K562 (cell line): ENCODE results near the gene PPP1R37. TPM values are rescaled to one million over a fixed set of nuclear protein-coding genes. Genes with fewer than 3 reads are reported as not detected.

ENCODE experiments used
- ARID1B ChIP-seq: fragments of 450-650 bp; IDR thresholded peaks from 2 replicates; pipeline ENCODE4 v1.6.1; 2016; ENCODE audit warnings: antibody characterized with exemption, mild to moderate bottlenecking, inconsistent platforms
- BCOR ChIP-seq: fragments of 450-650 bp; IDR thresholded peaks from 2 replicates; pipeline ENCODE4 v1.6.1; 2016
- CBFA2T2 ChIP-seq: fragments of 450-650 bp; conservative IDR thresholded peaks from 2 replicates; pipeline ENCODE4 v1.6.1; 2017; ENCODE audit warnings: mild to moderate bottlenecking
- CBX5 ChIP-seq: IDR thresholded peaks from 2 replicates; pipeline ENCODE4 v1.6.1; 2014; ENCODE audit warnings: low read depth, borderline replicate concordance
- ETV5 ChIP-seq: sonication (generic); formaldehyde crosslinking; IDR thresholded peaks from 2 replicates; pipeline ENCODE4 v1.4.0; 2020; ENCODE audit warnings: low read depth, mild to moderate bottlenecking, missing genetic modification reagents
- HDAC1 ChIP-seq, 2 experiments: fragments of 450-650 bp; IDR thresholded peaks; 2 replicates each; pipeline ENCODE4 v1.6.1; 2016 to 2017; ENCODE audit warnings: inconsistent platforms in 1 of 2, mild to moderate bottlenecking in 1 of 2, moderate library complexity in 1 of 2
- L3MBTL2 ChIP-seq: fragments of 450-650 bp; IDR thresholded peaks from 2 replicates; pipeline ENCODE4 v1.6.1; 2016; ENCODE audit warnings: mild to moderate bottlenecking, moderate library complexity
- LARP7 ChIP-seq: fragments of 450-650 bp; IDR thresholded peaks from 2 replicates; pipeline ENCODE4 v1.6.1; 2016
- MCM3 ChIP-seq: fragments of 450-650 bp; IDR thresholded peaks from 2 replicates; pipeline ENCODE4 v1.6.1; 2016
- NUFIP1 ChIP-seq: fragments of 450-650 bp; IDR thresholded peaks from 2 replicates; pipeline ENCODE4 v1.6.1; 2018; ENCODE audit not compliant: partially characterized antibody
- PML ChIP-seq: IDR thresholded peaks from 2 replicates; pipeline ENCODE4 v1.6.1; 2012; ENCODE audit warnings: low read length, inconsistent platforms
- POLR2AphosphoS5 ChIP-seq: IDR thresholded peaks from 2 replicates; pipeline ENCODE4 v1.6.1; 2011; ENCODE audit warnings: mild to moderate bottlenecking, low read depth, low read length, moderate library complexity; ENCODE audit not compliant: control insufficient read depth, insufficient read depth
- SIX5 ChIP-seq, 2 experiments: IDR thresholded peaks; 2 replicates each; pipeline ENCODE4 v1.6.1; 2011; ENCODE audit warnings: low read length in 2 of 2, borderline replicate concordance in 1 of 2, low read depth in 1 of 2, mild to moderate bottlenecking in 1 of 2, moderate library complexity in 1 of 2; ENCODE audit not compliant: insufficient read depth in 1 of 2
- SP1 ChIP-seq: sonication (generic); formaldehyde crosslinking; IDR thresholded peaks from 2 replicates; pipeline ENCODE4 v1.8.1; 2022; ENCODE audit warnings: mild to moderate bottlenecking, missing genetic modification reagents
- TCF7 ChIP-seq: sonication (generic); IDR thresholded peaks from 2 replicates; pipeline ENCODE4 v1.6.1; 2016; ENCODE audit warnings: antibody characterized with exemption, borderline replicate concordance
- TRIM28 ChIP-seq: fragments of 450-650 bp; IDR thresholded peaks from 2 replicates; pipeline ENCODE4 v1.6.1; 2017
- ZBTB5 ChIP-seq: fragments of 450-650 bp; IDR thresholded peaks from 2 replicates; pipeline ENCODE4 v1.6.1; 2017; ENCODE audit warnings: antibody characterized with exemption
- ZNF134 ChIP-seq: fragments of 250-450 bp; sonication (Bioruptor Pico); conservative IDR thresholded peaks from 2 replicates; pipeline ENCODE4 v1.4.0; 2020
- polyA plus RNA-seq, 8 experiments: library from polyadenylated mRNA; depleted of rRNA in 4 of 8; stranded (reverse) in 5 of 8; unstranded in 3 of 8; fragments of >200 nt; fragmentation: Nextera tagmentation in 2 of 8; fragmentation: Illumina TruSeq in 1 of 8; extraction: Ambion mirVana in 2 of 8; extraction: Trizol in 1 of 8; gene quantifications; 2 replicates each; pipeline versions ENCODE4 v1.2.1 to v1.2.3, GENCODE V29; 2011 to 2014; ENCODE audit warnings: inconsistent platforms in 1 of 8, missing spikeins in 1 of 8
- total RNA-seq, 7 experiments: library from RNA; depleted of rRNA in 6 of 7; stranded (reverse); fragments of >200 nt in 6 of 7; fragmentation: Illumina TruSeq in 2 of 7; extraction: Trizol in 2 of 7; gene quantifications; 2 replicates each; pipeline versions ENCODE4 v1.2.1 to v1.2.3, GENCODE V29; 2011 to 2021; ENCODE audit warnings: low replicate concordance in 1 of 7
- TF ChIP-seq, protein P1 (sequence below), 2 experiments: fragments of 150-350 bp in 1 of 2; IDR thresholded peaks; 2 replicates each; pipeline ENCODE4 v1.6.1; 2012 to 2016; ENCODE audit warnings: low read depth in 2 of 2, low read length in 2 of 2, mild to moderate bottlenecking in 1 of 2, moderate library complexity in 1 of 2

PPP1R37 gene
- total and polyA plus RNA-seq, 9 of the 15 experiments (the other 6 are each of a cell fraction or from before 2014, with no cell fraction given) = 0.04 to 20.3 (median 7.3) TPM

DNA sequence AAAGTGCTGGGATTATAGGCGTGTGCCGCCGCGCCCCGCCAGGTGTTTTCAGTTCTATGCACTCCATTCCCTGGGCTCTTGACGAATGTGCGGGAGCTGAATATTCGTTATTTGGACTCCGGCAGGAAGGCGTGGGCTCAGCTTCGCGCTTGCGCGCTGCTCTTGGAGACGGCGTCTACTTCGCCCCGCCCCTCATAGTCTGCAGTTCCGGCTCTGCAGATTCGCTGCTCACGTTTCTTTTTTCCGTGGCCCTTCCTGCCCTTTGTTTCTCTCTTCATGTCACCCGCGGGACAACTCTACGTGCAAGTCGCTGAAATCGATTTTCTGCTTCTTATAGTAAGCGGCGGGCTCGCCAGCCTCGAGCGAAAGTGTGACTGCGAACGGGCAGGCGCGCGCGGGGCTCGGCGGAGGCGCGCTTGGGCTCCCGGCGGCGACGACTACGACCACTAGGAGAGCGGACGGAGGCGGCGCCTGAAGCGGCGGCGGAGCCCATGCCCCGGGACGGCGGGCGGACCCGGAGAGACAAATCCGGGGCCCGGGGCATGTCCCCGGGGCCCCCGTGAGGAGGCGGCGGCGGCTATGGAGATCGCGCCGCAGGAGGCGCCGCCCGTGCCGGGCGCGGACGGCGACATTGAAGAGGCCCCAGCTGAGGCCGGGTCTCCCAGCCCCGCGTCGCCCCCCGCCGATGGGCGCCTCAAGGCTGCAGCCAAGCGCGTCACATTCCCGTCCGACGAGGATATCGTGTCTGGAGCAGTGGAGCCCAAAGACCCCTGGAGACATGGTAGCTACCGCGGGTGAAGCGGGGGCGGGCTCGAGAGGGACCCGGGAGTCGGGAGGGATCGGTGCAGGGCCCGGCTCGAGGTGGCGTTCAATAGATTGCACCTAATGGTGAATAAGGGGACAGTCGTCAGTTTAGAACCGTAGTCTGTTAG lies at the start of gene PPP1R37 (continued):
- 0 out of 2 replicates have a peak, but pooled peaks have one; percentile 34 for TF ChIP-seq PML
- TF ChIP-seq ZBTB5 = peak; percentile 94
- no peak for TF ChIP-seq NUFIP1
- 0 out of 2 replicates have a peak, but pooled peaks have one; percentile 21 for TF ChIP-seq ARID1B
- TF ChIP-seq HDAC1 (IDR thresholded peaks at IDR 0.05) = peak in 1 of 2 experiments; percentile 89; a peak in 2 of 4 replicates
- peak; percentile 76 for TF ChIP-seq BCOR
- 0 out of 2 replicates have a peak, but pooled peaks have one; percentile 24 for TF ChIP-seq POLR2AphosphoS5
- TF ChIP-seq LARP7 = peak; percentile 96
- TF ChIP-seq, protein P1, sequence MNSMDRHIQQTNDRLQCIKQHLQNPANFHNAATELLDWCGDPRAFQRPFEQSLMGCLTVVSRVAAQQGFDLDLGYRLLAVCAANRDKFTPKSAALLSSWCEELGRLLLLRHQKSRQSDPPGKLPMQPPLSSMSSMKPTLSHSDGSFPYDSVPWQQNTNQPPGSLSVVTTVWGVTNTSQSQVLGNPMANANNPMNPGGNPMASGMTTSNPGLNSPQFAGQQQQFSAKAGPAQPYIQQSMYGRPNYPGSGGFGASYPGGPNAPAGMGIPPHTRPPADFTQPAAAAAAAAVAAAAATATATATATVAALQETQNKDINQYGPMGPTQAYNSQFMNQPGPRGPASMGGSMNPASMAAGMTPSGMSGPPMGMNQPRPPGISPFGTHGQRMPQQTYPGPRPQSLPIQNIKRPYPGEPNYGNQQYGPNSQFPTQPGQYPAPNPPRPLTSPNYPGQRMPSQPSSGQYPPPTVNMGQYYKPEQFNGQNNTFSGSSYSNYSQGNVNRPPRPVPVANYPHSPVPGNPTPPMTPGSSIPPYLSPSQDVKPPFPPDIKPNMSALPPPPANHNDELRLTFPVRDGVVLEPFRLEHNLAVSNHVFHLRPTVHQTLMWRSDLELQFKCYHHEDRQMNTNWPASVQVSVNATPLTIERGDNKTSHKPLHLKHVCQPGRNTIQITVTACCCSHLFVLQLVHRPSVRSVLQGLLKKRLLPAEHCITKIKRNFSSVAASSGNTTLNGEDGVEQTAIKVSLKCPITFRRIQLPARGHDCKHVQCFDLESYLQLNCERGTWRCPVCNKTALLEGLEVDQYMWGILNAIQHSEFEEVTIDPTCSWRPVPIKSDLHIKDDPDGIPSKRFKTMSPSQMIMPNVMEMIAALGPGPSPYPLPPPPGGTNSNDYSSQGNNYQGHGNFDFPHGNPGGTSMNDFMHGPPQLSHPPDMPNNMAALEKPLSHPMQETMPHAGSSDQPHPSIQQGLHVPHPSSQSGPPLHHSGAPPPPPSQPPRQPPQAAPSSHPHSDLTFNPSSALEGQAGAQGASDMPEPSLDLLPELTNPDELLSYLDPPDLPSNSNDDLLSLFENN (IDR thresholded peaks at IDR 0.05; ENCODE audit: low read depth in 2 of 2, low read length in 2 of 2) = no peak
- TF ChIP-seq SP1 (CRISPR knock-in tag) = peak; percentile 100
- peak; percentile 83 for TF ChIP-seq L3MBTL2
- peak; percentile 77; the same call in 1 of the 2 replicates for TF ChIP-seq TCF7
- 0 out of 2 replicates have a peak, but pooled peaks have one; percentile 30 for TF ChIP-seq TRIM28
- TF ChIP-seq CBX5 = 0 out of 2 replicates have a peak, but pooled peaks have one; percentile 24
- no peak for TF ChIP-seq SIX5 (IDR thresholded peaks at IDR 0.05; ENCODE audit: borderline replicate concordance in 1 of 2, insufficient read depth in 1 of 2, low read depth in 1 of 2, low read length in 2 of 2)
- no peak for TF ChIP-seq CBFA2T2
- no peak for TF ChIP-seq MCM3
- peak; percentile 85; the same call in 1 of the 2 replicates for TF ChIP-seq ETV5 (CRISPR knock-in tag)
- 0 out of 2 replicates have a peak, but pooled peaks have one; percentile 26 for TF ChIP-seq ZNF134 (CRISPR knock-in tag)
